Frontal cortex (tissue), 4 donors: Measurements from ENCODE around the gene XPNPEP1. TPM values are rescaled to one million over a fixed set of nuclear protein-coding genes. Genes with fewer than 3 reads are reported as not detected.

Source experiments
- DNase-seq, 2 donors: peaks; one replicate each; pipeline ENCODE4 v3.0.0; 2012; ENCODE audit warnings: low spot score in 2 of 2
- FAIRE-seq: peaks from 2 replicates; lab custom pipeline; 2012; peaks lifted over from hg19 to GRCh38; lab: Jason Lieb, UNC
- total RNA-seq: library from RNA; depleted of rRNA; stranded (reverse); fragments of >200 nt; gene quantifications from one replicate; pipeline ENCODE4 v1.2.3, GENCODE V29; 2014
- donor health status: control.
- donor health status: control.
- donor health status: control.

XPNPEP1 gene
- total RNA-seq = 79.9 TPM

DNA sequence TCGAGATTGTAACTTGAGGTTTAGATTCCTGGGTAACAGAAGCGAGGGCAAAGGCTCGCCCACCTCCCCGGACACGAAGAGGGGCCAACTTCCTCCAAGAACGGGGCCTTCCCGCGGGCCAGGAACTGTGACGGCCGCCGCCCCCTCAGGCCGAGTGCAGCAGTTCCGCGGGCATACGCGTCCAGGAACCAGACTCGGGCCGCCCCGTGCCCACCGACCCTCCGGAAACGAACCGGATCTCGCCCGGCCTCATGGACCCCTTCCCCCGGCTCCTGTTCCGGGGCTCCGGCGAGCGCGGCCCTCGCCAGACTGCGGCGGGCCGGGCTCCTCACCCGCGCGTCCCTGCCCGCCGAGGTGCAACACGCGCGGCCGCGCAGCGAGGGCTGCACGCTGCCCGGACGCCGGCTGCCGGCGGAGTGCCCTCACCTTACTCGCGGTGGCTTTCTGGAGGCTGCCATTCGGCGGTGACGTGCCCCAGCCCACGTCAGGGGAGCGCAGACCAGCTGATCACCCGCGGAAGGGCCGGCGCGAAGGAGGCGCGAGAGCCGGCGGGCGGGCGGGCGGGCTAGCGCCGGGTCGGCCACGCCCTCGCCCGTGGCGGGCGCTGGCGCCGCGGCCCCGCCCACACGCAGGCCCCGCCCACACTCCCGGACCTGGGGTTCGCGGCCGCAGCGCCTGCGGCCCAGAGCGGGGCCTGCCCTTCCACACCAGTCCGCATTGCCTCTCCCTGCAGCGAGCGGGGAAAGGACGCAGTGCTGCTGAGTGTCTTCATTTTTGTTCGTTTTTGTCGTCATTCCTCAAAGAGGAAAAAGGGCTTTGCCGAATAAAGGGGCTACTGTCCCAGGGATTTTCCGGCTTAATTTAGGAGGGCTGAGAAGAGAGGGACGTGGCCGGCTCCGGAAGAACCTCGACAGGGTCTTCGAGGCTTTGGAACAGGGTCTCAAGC lies at the start of gene XPNPEP1:
XPNPEP1 (minus strand) TSS at position 536 of the 946 bp plus-strand sequence; CDS start at position 458, 78 bp downstream.
- DNase-seq (peak; percentile 95), FAIRE-seq (no peak)

DNA sequence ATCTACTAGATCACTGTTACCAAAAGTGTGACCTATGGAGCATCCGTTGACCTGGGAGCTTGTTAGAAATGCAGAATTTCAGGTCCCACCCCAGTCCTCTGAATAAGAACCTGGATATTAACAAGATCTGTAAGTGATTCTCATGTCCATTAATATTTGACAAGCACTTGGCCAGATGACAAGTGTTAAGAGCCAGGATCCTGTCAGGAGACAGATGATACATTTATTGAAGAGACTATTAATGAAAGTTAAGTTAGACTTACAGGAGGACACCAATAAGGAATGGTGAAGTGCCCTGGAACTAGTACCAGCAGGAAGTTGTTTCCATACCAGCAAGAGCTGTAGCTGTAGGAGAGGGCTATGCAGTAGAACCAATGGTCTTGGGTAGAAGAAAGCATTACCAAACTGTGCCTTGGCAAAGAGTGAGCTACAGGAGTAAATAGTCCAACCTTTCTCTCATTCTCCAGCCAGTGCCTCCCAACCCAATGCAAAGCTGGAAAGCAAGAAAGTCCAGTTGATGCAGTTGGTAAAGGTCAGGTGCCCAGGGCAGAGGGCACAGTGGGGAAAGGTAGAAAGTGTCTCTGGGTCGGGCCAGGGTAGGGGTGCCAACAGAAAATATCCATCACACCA lies 49.2 kb upstream of the XPNPEP1 start:
- DNase-seq (no peak), FAIRE-seq (no peak)

DNA sequence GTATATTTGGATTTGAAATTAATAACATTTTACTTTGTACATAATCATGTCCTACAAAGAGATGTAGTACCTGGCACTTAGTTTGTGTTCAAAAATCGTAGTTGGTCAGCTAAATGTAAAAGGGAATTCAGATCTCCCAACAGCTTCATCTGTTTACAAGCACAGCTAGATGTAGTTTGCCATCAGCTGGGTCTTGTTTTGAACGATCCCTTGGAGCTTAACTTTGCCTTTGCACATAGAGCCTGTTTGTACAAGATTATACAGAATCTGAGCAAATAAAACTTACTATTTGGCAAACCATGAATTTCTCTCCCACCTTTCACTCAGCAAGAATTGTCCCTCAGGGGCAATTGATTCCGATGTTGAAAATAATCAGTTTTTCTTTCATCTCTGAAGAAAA lies 48.3 kb upstream of the XPNPEP1 start:
- no peak for FAIRE-seq
- no peak for DNase-seq

DNA sequence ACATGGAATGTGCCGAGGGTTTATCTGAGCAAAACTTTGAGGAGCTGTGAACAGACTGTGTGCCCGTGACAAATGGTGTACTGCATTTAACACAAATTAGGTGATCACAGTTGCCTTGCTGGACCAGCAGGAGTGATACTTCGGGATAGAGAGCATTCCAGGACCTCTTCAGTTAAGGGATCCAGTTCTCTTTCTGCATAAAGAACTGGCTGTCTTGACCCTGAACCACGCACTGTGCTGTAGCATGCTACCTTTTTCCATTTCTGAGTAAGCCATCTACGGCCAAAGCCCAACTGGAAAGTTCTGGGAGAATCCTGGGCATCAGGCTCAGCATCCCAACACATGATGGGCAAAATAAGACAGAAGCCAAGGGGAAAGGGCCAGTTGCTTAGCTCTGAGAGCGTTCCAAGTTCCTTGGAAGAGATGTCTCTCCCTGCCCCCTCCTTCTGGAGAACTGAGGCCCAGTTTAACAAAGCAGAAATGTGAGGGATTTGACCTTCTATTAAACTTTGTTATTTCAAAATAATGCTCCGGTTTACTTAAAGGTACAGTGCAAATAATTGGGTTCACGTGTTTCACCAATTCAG lies 46.5 kb upstream of the XPNPEP1 start:
- DNase-seq (no peak), FAIRE-seq (no peak)

DNA sequence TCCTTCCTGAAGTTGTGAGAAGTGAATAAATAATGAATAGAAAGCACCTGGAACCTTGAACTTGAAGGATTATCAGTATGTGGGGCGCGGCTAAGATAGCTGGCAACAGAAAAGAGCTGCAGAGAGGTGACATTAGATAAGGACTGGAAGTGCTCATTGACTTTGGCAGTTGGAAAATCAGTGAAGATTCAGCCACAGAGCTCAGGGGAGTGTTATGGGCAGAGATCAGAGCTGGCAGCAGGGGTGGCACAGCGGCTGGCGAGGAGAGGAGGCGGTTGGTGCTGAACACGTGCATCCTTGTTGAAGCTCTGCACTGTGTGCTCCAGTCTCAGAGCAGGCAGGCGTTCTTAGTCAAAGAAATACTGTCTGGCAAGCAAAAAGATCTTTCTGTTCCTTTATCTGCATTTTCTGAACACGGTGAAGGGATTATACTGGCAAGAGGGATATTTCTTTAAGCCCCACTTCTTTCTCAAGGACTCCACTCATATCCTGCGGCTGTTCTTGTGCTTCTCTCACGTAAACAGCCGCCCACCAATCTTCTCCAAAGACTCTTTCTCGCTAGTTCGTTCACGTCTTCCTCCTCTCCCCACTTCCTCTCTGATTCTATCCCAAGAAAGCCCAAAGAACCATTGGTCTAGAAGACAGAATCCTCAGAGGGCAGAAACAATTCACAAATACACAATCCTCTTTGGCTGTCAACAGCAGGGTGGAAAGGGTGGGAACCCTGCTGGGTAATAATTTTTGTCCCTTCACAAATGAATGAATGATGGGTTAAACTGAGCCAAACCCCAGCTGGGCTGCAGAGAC lies 45.8 kb upstream of the XPNPEP1 start:
- DNase-seq (peak in 1 of 2 donors; percentile 28), FAIRE-seq (no peak)

DNA sequence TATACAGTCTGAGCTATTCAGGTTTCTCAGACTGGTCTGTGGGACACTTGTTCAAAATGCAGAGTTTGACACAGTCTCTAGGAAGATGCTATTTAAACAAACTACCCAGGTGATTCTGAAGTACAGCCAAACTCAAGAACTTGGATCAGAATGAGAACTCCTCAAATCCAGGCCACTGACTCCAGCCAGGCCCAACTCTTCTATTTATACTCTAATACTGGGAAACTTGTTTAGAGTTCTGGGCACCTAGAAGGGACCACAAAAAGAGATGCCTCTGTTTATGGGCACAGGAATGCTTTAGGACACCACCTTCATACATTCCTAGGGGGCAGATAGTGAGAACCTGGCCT lies 44.4 kb upstream of the XPNPEP1 start:
- FAIRE-seq (no peak), DNase-seq (no peak)

DNA sequence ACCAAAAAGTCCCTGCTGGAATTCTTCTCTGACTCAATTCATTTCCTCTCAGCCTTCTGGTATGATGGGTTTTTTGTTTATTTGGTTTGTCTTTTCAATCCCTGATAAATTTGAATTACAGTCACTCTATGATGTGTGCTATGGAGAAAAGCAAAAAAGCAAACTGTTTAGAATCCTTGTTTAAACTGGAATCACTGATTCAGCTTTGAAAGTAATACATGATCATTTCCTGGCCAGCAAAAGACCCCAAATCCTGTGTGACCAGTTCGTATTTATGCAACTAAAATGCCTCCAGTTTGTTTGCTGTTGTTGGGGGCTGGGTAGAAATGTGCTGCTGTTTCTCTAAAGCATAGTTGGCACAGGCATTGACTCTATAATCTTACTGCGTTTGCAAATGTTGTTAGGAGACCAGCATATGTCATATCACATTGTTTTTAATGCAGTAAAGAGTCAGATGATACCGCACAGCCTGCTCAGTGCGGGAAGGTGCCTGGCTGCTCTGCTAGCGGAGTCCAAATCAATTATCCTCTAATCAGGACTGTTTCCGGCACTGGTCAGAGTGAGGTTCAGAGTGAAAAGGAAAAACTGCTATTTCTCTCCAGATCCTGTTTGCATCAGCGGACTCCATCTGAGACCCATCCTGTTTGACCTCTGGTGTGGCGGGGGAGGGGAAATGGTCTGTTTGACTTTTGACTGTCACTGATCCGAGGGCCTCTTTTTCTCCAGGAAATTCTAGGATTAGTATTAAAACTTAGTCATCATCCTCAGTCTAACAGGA lies 43.8 kb upstream of the XPNPEP1 start:
- FAIRE-seq = no peak
- DNase-seq = no peak

DNA sequence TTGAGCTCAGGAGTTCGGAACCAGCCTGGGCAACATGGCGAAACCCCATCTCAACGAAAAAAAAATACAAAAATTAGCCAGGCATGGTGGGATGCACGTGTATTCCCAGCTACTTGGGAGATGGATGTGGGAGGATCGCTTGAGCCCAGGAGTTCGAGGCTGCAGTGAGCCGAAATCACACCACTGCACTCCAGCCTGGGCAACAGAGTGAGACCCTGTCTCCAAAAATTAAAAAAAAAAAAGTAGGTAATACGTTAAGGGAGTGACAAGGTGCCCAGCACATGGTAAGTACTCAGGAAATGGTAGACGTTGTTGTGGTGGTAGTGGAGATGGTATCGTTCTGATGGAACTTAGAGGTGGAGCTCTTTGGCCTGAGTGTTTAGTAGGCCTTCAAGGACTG lies 41.0 kb upstream of the XPNPEP1 start:
- no peak for DNase-seq
- no peak for FAIRE-seq

DNA sequence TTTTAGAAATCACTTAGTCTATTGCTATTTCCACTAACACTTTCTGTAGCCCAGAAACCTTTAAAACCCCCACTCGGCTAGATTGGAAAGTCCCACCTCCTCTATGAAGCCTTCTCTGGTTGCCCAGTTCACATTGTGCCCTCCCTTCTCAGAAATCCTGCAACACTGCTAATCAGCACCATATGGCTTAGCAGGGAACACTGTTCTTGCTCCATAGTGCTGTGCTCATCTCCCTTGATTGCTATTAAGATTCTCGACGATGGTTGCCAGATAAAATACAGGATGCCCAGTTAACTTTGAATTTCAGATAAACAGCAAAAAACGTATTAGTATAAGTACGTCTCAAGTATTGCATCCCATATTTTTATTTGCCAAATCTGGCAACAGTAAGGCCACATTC lies 40.1 kb upstream of the XPNPEP1 start:
- no peak for FAIRE-seq
- DNase-seq = no peak

DNA sequence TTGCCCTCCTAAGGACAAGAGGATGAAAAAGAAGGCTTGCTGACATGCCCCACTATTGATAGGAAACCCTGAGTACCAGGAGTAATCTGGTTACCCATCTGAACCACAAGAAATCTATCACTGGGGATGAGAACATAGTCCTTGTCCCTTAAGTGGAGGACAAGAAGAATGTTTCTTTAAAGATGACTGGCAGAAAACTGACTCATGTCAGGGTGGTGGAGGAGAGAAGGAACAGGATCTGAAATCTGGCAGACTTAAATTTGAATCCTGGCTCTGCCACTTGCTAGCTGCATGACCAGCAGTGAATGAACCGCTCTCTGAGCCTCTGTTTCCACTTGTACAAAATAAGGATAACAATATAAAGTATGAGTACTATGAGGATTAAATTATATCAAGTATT lies 38.9 kb upstream of the XPNPEP1 start:
- no peak for FAIRE-seq
- no peak for DNase-seq

DNA sequence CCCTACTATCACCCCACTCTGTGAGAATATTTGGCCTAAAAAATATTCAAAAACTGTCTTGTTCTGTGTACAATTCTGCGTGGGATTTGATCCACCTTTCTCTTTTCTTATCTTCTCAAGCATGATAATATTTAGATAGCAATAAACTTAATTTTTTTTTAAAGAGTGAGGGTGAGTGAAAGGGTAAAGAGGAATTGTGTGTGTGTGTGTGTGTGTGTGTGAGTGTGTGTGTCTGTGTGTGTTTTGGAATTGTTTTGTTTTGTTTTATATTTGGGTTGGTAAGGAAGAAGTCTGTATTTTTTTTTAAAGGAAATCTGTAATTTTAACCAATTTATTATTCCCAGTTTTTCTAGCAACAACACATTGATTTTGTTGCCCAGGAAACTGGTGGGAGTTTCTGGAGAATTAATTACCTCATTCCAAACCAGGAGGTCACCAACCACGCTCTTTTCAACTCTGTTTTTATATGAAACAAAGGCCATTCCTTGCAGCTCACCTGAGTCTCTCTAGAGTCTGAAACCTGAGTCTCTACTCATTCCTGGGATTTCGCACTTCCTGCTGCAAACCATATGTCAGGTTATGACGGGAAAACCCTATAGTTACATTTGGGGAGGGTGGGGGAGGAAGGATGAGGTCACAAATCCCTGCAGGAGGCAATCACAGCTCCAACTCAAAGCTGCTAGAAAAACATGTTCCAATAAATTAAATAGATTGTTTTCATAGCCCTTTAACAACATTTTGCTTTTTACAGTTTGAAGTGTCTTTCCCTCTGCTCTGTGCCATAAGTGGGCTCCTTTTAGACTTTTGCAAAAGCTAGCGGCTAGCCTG lies 38.1 kb upstream of the XPNPEP1 start:
- FAIRE-seq (no peak), DNase-seq (no peak)

DNA sequence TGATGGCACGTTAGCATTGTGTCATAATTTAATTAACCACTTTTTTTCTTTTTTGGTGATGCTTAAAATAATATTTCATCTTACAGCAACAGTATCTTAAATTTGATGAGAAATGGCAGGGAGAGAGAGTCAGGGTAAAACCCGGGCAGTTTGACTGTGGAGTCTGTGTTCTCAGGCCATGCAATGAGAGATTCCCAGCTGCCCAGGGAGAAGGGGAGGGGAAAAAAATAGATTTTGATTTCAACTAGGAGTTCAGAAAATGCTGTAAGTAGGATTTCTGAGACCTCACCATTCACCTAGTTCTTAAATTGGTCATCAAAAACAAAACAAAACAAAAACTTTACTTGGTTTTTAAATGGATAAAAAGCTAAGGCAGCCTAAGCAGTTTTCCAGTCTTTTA lies 37.4 kb upstream of the XPNPEP1 start:
- DNase-seq = no peak
- FAIRE-seq = no peak

DNA sequence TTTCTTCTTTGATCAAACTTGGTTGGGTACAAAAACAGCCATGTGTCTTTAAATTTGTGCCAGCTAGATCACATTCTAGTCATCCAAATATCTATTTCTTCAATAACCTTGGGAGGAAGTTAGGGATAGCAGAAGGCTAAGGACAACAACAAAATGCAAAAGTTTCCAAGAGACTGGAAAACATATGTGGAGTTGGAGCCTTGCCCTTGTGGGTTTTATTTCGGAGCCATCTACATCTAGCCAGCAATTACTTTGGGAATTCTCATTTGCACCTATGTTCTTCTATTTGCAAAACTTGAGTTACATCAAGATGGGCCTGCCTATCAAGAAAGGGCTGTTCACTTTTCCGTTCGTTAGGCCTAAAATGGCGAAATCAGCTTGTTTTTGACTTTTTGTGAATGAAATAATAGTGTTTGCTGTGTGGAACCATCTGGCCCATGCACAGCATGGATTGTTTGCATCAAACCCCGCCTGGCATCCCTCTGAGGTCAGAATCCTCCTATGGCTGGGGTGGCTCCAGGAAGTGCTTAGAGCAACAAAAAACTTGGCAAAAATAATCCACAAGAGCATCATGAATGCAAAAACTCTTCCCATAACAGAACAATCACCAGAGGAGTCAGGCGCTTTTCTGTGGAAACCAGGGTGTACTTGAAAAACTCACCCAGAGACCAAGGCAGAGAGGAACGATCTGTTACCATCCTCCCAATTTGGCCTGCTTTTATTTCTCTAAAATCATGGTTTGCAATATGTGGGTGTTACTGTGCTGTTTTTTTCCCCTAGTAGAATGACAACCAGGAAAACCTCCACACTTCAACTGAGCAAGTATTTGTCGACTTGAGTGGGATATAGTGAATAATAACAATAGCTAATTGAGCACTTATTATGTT lies 36.2 kb upstream of the XPNPEP1 start:
- DNase-seq (no peak), FAIRE-seq (no peak)

DNA sequence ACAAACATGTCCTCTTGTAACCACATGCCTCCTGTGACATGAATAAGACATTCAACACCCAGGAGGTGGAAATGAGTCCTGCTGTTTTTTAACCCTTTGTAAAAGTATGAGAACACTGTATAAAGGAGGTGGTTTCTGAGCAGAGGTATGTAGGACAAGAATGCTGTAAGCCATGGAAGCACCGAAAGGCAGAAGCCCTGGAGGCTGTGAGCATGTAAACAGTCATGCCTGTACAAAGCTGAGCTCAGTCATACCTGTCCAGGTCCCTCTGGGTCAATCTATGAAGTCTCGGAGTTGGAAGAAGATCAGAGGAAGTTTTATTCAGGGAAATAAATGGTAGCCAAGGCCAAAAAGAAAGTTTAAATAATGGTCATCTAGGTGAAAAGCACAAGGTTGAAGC lies 34.7 kb upstream of the XPNPEP1 start:
- FAIRE-seq = no peak
- DNase-seq = no peak

DNA sequence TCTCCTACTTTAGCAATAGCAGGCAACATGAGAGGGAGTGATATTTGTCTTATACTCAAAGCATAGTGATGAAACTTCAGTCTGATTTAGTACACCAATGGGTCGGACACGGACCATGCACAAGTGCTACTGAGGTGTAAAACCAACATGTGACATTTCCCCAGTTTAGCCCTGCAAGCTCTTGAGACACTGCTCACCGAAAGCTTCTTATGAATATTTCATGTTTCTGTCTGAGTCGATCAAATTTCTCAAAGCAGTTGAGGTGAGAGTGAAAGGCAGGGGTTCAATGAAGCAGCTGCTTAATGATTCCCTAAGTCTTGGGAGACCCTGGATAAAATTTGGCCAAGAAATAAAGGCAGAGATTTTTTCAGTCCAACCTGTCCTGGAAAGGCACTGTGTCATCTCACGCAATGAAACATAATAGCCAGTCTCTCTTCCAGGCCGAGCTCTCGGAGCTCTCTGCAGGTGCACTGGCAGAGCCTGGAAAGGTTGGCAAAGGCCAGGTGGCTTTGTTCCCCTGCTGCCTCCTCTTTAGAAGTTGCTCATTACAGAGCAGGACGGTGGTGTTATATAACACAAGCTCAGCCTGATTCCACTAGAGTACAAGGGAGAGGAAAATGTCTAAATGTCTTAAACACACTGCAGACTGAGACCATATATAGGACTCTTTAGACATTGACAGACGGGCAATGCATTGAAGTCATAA lies 33.9 kb upstream of the XPNPEP1 start:
- DNase-seq = no peak

DNA sequence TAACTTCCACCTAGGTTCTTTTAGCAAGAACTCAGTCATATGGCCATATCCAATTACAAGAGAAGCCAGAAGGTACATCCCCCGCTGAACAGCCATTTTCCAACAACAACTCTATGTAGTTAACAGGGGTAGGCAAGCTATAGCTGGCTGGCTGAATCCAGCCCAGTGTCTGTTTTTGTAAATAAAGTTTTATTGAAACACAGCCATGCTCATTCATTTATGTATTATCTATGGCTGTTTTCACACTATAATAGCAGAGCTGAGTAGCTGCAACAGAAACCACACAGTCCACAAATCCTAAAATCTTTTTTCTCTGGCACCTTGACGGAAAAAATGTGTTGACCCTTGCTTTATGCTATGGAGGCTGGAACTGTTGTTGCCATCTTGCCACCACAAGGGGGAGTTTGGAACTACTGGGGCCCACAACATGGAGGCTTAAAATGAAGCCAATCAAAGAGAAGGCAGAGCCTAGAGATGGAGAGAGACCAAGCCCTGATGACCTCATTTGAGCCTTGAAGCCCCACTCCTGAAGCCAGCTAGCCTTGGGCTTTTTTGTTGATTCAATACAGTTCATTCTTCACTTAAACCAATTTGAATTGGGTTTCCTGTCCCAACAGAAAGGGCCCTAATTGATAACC lies 33.3 kb upstream of the XPNPEP1 start:
- DNase-seq (no peak), FAIRE-seq (no peak)

More for the DNA sequence above, 33.9 kb upstream of the XPNPEP1 start:
- FAIRE-seq = no peak

DNA sequence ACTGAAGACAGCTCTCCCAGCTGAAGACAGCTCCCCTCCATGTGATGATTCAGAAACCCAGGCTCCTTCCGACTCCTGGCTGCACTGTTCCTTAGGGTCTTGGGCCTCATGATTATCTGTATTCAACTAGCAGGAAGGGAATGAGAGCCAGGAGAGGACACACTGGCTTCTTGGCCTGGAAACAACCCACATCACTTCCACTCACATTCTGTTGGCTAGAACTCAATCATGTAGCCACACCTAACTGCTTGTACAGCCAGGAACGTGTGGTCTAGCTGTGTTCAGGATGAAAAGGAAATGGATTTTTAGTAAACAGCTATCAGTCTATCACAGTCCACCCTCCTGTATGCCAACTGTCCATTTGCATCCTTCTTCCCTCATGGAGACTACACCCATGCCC lies 30.5 kb upstream of the XPNPEP1 start:
- FAIRE-seq = no peak
- DNase-seq = no peak
